ENCODE data around the gene RAB1A. TPM values are rescaled to one million over a fixed set of nuclear protein-coding genes. Genes with fewer than 3 reads are reported as not detected.

The RAB1A gene
- total and polyA plus RNA-seq, 9 of the 15 experiments (the other 6 are each of a cell fraction or from before 2014, with no cell fraction given) = 43.8 to 163 (median 67.7) TPM

DNA sequence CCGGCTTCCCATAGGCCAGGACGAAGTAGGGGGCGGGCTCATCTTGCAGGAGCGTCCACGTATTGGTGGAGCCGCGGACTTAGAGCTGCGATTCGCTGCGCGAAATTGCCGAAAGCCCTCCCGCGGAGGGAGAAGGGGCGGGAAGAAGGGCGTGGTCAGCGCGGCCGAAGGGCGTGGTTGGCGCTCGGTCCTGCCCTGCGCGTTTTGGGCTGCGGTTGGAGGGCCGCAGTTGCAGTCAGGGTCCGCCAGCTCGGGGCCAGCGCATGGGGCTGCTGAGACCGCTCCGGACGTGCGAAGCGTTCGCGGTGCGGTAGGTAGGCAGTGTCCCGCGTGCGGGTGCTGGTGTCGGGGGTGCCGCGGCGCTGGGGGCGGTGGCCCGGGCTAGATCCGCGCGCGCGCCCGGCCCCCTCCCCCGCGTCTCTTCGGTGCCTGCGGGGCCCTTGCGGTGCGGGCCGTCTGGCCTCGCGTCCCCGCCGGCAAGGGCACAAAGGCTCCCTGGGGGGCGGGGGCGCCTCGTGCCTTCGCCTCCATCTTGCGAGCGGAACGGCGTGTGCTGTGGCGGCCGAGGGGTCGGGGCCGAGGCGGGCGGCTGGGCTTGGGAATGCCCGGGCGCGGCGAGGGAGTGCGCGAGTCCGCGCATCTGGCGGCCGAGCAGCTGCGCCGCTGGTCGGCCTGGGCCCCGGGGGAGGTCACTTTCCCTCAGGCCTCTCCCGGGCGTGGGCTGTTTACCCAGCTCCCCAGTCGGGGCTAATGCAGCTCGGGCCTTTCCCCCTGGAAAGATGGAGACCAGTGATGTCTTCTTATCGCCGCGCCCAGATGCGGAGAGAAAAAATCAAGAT lies 73.5 kb downstream of the RAB1A start, which contains the start of gene CEP68 (continued):
- TF ChIP-seq, protein P1, sequence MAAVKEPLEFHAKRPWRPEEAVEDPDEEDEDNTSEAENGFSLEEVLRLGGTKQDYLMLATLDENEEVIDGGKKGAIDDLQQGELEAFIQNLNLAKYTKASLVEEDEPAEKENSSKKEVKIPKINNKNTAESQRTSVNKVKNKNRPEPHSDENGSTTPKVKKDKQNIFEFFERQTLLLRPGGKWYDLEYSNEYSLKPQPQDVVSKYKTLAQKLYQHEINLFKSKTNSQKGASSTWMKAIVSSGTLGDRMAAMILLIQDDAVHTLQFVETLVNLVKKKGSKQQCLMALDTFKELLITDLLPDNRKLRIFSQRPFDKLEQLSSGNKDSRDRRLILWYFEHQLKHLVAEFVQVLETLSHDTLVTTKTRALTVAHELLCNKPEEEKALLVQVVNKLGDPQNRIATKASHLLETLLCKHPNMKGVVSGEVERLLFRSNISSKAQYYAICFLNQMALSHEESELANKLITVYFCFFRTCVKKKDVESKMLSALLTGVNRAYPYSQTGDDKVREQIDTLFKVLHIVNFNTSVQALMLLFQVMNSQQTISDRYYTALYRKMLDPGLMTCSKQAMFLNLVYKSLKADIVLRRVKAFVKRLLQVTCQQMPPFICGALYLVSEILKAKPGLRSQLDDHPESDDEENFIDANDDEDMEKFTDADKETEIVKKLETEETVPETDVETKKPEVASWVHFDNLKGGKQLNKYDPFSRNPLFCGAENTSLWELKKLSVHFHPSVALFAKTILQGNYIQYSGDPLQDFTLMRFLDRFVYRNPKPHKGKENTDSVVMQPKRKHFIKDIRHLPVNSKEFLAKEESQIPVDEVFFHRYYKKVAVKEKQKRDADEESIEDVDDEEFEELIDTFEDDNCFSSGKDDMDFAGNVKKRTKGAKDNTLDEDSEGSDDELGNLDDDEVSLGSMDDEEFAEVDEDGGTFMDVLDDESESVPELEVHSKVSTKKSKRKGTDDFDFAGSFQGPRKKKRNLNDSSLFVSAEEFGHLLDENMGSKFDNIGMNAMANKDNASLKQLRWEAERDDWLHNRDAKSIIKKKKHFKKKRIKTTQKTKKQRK (IDR thresholded peaks at IDR 0.05; ENCODE audit: borderline replicate concordance, low read depth, low read length) = peak; percentile 79; the same call in 1 of the 2 replicates
- no peak for TF ChIP-seq ZNF197 (CRISPR knock-in tag; IDR thresholded peaks at IDR 0.05; ENCODE audit: low read depth)
- TF ChIP-seq, protein P2, sequence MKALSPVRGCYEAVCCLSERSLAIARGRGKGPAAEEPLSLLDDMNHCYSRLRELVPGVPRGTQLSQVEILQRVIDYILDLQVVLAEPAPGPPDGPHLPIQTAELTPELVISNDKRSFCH (CRISPR knock-in tag; IDR thresholded peaks at IDR 0.05) = no peak
- TF ChIP-seq, protein P2 (tag; IDR thresholded peaks at IDR 0.05) = peak; percentile 75; the same call in 1 of the 2 replicates
- TF ChIP-seq, protein P3, sequence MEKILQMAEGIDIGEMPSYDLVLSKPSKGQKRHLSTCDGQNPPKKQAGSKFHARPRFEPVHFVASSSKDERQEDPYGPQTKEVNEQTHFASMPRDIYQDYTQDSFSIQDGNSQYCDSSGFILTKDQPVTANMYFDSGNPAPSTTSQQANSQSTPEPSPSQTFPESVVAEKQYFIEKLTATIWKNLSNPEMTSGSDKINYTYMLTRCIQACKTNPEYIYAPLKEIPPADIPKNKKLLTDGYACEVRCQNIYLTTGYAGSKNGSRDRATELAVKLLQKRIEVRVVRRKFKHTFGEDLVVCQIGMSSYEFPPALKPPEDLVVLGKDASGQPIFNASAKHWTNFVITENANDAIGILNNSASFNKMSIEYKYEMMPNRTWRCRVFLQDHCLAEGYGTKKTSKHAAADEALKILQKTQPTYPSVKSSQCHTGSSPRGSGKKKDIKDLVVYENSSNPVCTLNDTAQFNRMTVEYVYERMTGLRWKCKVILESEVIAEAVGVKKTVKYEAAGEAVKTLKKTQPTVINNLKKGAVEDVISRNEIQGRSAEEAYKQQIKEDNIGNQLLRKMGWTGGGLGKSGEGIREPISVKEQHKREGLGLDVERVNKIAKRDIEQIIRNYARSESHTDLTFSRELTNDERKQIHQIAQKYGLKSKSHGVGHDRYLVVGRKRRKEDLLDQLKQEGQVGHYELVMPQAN (IDR thresholded peaks at IDR 0.05; ENCODE audit: borderline replicate concordance) = no peak
- TF ChIP-seq, protein P4, sequence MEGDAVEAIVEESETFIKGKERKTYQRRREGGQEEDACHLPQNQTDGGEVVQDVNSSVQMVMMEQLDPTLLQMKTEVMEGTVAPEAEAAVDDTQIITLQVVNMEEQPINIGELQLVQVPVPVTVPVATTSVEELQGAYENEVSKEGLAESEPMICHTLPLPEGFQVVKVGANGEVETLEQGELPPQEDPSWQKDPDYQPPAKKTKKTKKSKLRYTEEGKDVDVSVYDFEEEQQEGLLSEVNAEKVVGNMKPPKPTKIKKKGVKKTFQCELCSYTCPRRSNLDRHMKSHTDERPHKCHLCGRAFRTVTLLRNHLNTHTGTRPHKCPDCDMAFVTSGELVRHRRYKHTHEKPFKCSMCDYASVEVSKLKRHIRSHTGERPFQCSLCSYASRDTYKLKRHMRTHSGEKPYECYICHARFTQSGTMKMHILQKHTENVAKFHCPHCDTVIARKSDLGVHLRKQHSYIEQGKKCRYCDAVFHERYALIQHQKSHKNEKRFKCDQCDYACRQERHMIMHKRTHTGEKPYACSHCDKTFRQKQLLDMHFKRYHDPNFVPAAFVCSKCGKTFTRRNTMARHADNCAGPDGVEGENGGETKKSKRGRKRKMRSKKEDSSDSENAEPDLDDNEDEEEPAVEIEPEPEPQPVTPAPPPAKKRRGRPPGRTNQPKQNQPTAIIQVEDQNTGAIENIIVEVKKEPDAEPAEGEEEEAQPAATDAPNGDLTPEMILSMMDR (IDR thresholded peaks at IDR 0.05 in 2 of 3, conservative IDR thresholded peaks at IDR 0.05 in 1 of 3; ENCODE audit: insufficient read depth in 2 of 3, low read depth in 1 of 3, low read length in 3 of 3) = no peak
- TF ChIP-seq HSF4 (CRISPR knock-in tag; IDR thresholded peaks at IDR 0.05; ENCODE audit: borderline replicate concordance) = no peak
- TF ChIP-seq SRSF1 (IDR thresholded peaks at IDR 0.05; ENCODE audit: low read depth, low read length) = no peak
- no peak for TF ChIP-seq XRCC3 (IDR thresholded peaks at IDR 0.05)
- TF ChIP-seq TARDBP (IDR thresholded peaks at IDR 0.05) = 0 out of 2 replicates have a peak, but pooled peaks have one; percentile 38
- peak; percentile 98 for TF ChIP-seq POLR2G (IDR thresholded peaks at IDR 0.05; ENCODE audit: low read depth, low read length)
- TF ChIP-seq BACH1 (tag; IDR thresholded peaks at IDR 0.05) = no peak
- TF ChIP-seq NCOR1 (IDR thresholded peaks at IDR 0.05) = peak; percentile 82
- peak; percentile 96 for TF ChIP-seq SP1 (CRISPR knock-in tag; IDR thresholded peaks at IDR 0.05)
- TF ChIP-seq XRCC4 (IDR thresholded peaks at IDR 0.05; ENCODE audit: extremely low read depth, insufficient read depth, insufficient read length) = no peak
- TF ChIP-seq HOXB6 (CRISPR knock-in tag; IDR thresholded peaks at IDR 0.05; ENCODE audit: borderline replicate concordance) = no peak
- peak in 1 of 2 experiments; percentile 93; a peak in 2 of 4 replicates for TF ChIP-seq MAZ (CRISPR knock-in tag; conservative IDR thresholded peaks at IDR 0.05 in 1 of 2, IDR thresholded peaks at IDR 0.05 in 1 of 2)
- TF ChIP-seq, protein P5, sequence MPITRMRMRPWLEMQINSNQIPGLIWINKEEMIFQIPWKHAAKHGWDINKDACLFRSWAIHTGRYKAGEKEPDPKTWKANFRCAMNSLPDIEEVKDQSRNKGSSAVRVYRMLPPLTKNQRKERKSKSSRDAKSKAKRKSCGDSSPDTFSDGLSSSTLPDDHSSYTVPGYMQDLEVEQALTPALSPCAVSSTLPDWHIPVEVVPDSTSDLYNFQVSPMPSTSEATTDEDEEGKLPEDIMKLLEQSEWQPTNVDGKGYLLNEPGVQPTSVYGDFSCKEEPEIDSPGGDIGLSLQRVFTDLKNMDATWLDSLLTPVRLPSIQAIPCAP (CRISPR knock-in tag; IDR thresholded peaks at IDR 0.05; ENCODE audit: borderline replicate concordance) = no peak

Data from K562 (cell line).